HG03432 (cell line): ENCODE results near the gene TNFAIP8L3.
A peak's percentile ranks its signal among the peaks of the same experiment; 100 is the strongest.

Source experiments
- ATAC-seq: cut with Tn5 transposase; IDR thresholded peaks from one replicate; pipeline ENCODE4 v1.9.1; 2021; ENCODE audit warnings: mild to moderate bottlenecking, moderate library complexity; ENCODE audit not compliant: unreplicated experiment

Gene TNFAIP8L3

GRCh38 chr15:51117270-51117669, 22.6 kb upstream of the TNFAIP8L3 start:
- no peak for ATAC-seq

GRCh38 chr15:51114437-51115119, 19.9 kb upstream of the TNFAIP8L3 start:
- ATAC-seq, result no peak

GRCh38 chr15:51112078-51112477, 17.4 kb upstream of the TNFAIP8L3 start:
- no peak for ATAC-seq

- ATAC-seq, result no peak
Observed at GRCh38 chr15:51111061-51111460, 16.4 kb upstream of the TNFAIP8L3 start.

GRCh38 chr15:51110171-51110570, 15.5 kb upstream of the TNFAIP8L3 start:
- ATAC-seq, result no peak

- no peak for ATAC-seq
Observed at GRCh38 chr15:51108933-51109550, 14.3 kb upstream of the TNFAIP8L3 start.

GRCh38 chr15:51107612-51108011, 12.9 kb upstream of the TNFAIP8L3 start:
- no peak for ATAC-seq

- no peak for ATAC-seq
Observed at GRCh38 chr15:51106481-51106880, 11.8 kb upstream of the TNFAIP8L3 start.

GRCh38 chr15:51105430-51106016, 10.8 kb upstream of the TNFAIP8L3 start:
- no peak for ATAC-seq

- ATAC-seq, result no peak
Observed at GRCh38 chr15:51104512-51104911, 9.8 kb upstream of the TNFAIP8L3 start.

GRCh38 chr15:51103330-51103729, 8.6 kb upstream of the TNFAIP8L3 start:
- ATAC-seq, result no peak

- ATAC-seq, result no peak
Observed at GRCh38 chr15:51100785-51101489, 6.2 kb upstream of the TNFAIP8L3 start.

GRCh38 chr15:51099185-51099584, 4.5 kb upstream of the TNFAIP8L3 start:
- no peak for ATAC-seq

- ATAC-seq, result no peak
Observed at GRCh38 chr15:51098331-51098619, 3.6 kb upstream of the TNFAIP8L3 start.

GRCh38 chr15:51097553-51098330, 3.0 kb upstream of the TNFAIP8L3 start:
- no peak for ATAC-seq

- no peak for ATAC-seq
Observed at GRCh38 chr15:51096976-51097375, 2.3 kb upstream of the TNFAIP8L3 start.

GRCh38 chr15:51095681-51096331, 1.1 kb upstream of the TNFAIP8L3 start:
- no peak for ATAC-seq

- ATAC-seq, result peak; percentile 29
Observed at GRCh38 chr15:51093839-51094605, 684 bp downstream of the TNFAIP8L3 start.

- no peak for ATAC-seq
Observed at GRCh38 chr15:51093488-51093838, 1.2 kb downstream of the TNFAIP8L3 start.

- ATAC-seq, result no peak
Observed at GRCh38 chr15:51092480-51093040, 2.1 kb downstream of the TNFAIP8L3 start.
